ENCODE measurements around the gene DOK1.

Gene DOK1

GRCh38 chr2:74603282-74604000 is 48.9 kb downstream of the DOK1 start:
- DNase-seq, result no peak

GRCh38 chr2:74606927-74607326 is 52.4 kb downstream of the DOK1 start:
- DNase-seq, result no peak

Measured in DMS79 treated with DMSO at 0.1 percent for 48 hours (cell line).